Coronary artery (tissue), 2 donors: ENCODE results near the gene SLC36A1.

ENCODE experiments used
- DNase-seq: peaks from one replicate; pipeline ENCODE4 v3.0.0-alpha.2; 2017; ENCODE audit warnings: low spot score
- H3K27ac ChIP-seq, 2 donors: fragments of 200-600 bp; sonication (generic); one replicate each; pipeline ENCODE4 v1.5.1; 2016 to 2019
- H3K4me3 ChIP-seq: fragments of 200-600 bp; sonication (generic); 2 replicates; pipeline ENCODE4 v1.5.1; 2016; ENCODE audit warnings: mild to moderate bottlenecking, moderate library complexity
- TF ChIP-seq, protein P1 (sequence below): fragments of 200-600 bp; sonication (generic); IDR thresholded peaks from one replicate; pipeline ENCODE4 v1.5.1; 2019; ENCODE audit warnings: antibody characterized with exemption

The SLC36A1 gene

DNA sequence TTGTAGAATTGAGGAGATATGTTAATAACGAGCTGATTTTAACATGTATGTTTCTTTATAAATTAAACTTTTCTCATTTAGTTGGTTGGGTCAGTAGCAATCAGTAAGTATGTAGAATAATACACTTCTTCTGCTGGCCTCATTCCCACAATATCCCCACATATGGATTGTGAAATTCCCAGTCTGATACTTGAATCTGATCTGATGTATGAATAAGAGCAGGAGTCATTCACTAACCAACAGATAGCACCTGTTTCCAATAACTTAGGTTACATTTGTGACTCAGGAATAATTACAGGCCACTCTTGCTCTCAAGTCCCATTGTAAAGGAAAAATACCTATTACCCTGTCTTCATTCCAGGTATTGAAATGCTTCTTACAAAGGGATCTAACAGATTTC lies 23.9 kb downstream of the SLC36A1 start:
- Histone ChIP-seq H3K4me3 (no peak overlapping the region), H3K27ac (no peak overlapping the region)
- DNase-seq, result no peak
- TF ChIP-seq, protein P1, sequence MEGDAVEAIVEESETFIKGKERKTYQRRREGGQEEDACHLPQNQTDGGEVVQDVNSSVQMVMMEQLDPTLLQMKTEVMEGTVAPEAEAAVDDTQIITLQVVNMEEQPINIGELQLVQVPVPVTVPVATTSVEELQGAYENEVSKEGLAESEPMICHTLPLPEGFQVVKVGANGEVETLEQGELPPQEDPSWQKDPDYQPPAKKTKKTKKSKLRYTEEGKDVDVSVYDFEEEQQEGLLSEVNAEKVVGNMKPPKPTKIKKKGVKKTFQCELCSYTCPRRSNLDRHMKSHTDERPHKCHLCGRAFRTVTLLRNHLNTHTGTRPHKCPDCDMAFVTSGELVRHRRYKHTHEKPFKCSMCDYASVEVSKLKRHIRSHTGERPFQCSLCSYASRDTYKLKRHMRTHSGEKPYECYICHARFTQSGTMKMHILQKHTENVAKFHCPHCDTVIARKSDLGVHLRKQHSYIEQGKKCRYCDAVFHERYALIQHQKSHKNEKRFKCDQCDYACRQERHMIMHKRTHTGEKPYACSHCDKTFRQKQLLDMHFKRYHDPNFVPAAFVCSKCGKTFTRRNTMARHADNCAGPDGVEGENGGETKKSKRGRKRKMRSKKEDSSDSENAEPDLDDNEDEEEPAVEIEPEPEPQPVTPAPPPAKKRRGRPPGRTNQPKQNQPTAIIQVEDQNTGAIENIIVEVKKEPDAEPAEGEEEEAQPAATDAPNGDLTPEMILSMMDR, result no peak

DNA sequence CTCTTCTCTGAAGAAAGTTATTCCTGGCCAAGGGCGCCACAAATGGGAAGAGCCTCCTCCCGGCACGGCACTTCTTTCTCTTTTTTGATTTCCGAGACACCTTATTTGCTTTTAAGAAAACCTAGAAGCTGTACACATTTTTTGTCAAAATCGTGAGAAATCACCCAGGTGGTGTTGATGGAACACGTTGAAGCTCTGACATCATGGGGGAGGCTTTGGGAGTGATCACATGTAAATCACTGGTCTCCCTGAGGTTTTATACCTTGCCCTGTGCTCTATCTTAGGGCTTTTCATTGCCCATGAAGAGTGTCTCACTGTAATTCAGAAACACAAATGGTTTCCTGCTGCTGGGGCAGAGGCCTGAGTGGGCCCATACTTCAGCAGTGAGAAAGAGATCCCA lies 27.4 kb downstream of the SLC36A1 start:
- Histone ChIP-seq H3K27ac (no peak overlapping the region), H3K4me3 (no peak overlapping the region)
- no peak for DNase-seq
- TF ChIP-seq, protein P1, result no peak

DNA sequence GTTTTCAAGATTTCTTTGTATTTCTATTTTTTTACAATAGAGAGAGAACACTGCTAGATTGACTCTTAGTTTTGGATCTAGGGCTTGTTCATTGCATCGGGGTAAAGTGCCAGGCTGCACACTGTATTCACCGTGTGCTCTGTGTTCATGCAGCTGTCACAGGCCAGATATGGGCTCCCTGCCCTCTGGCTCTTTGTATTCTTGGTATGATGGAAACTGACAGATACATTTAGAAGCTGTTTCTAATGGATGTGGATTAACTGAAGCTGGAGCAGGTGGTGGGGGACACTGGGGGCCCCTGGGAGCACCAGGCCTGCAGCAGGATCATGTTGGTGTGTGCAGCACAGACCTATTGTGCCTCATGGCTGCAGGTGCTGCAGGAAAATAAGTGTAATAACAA lies 28.0 kb downstream of the SLC36A1 start:
- TF ChIP-seq, protein P1, result no peak
- no peak for DNase-seq
- no peak overlapping the region for H3K4me3 ChIP-seq
- H3K27ac ChIP-seq, result no peak overlapping the region

DNA sequence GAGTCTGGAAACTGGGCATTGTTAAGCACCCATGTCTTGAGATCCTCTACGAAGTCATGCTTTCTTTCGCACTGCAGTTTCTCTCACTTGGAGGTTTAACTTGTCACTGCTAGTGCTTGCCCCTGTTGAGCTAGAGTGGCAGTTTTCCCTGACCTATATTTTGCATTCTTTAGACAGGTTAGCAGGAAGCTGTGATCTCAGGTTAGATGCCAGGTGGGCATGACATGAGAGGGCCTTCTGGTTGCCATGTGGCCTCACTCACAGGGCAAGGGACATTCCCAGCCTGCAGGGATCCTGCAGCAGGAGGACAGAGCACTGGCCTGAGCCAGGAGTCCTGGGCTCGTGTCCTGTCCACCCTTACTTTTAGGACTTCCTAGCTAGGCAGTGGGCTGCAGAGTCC lies 28.6 kb downstream of the SLC36A1 start:
- H3K4me3 ChIP-seq, result no peak overlapping the region
- TF ChIP-seq, protein P1, result no peak
- H3K27ac ChIP-seq, result no peak overlapping the region
- DNase-seq, result no peak

DNA sequence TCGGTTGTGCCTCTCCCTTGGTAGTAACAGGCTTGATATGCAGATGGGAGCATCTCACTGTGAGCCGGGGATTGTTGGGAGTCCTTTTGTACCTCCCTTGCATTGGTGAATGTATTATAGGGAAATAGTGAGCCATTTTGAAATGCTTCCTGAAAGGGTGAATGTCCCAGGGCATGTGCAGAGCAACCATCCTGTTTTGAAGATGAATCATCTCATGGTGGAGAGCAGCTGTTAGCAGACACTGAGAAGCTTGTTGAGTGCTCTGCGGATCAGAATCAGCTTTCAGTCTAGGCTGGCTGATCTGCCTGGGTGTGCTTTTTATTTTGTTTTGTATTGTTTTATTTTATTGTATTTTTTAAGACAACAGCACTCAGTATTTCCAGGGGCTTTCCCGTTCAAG lies 29.7 kb downstream of the SLC36A1 start:
- no peak overlapping the region for H3K4me3 ChIP-seq
- H3K27ac ChIP-seq, result no peak overlapping the region
- DNase-seq, result no peak
- TF ChIP-seq, protein P1, result no peak

DNA sequence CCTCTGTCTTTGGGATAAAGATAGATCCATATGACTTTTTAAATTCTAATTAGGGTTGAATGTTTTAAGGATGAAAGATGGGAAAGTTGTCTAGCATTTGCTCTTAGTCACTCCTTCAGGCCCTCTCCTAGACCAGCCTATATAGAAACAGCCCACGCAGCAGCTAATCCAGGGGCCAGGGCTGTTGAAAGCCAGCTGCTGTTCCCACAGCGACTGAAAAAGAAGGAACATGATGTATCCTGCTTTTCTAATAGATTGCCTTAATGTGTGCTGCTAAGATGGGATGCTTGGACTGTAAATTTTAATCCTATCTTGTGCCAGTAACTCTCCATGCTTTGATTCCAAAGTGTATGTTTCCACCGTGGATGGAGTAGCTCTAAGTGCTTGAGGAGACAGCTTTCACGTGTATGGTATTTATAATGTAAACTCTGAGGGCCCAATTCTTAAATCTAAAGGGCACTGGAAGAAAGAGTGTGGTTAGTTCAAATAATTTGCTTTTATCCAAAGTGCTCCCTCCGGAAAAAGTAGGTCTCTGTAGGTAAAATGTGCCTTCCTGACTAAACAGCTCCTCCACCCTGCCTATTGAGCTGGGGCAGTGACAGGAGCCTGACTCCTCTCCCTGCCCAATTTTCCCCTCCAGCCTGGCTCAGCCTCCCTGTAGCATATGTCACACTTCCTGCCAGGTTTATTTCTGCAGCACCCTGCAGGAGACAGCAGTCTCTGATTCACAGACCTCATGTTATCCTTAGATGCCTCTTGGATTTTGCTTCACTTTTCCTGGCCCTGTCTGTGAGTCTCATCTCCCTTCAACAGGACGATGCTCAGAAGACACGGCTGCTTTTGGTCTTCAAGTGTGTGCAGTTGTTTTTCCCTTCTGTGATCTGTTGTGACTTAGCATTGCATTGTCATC lies 33.2 kb downstream of the SLC36A1 start:
- H3K4me3 ChIP-seq, result no peak overlapping the region
- no peak for DNase-seq
- H3K27ac ChIP-seq, result peak overlapping the region in 1 of 2 donors; percentile 58
- TF ChIP-seq, protein P1, result no peak

DNA sequence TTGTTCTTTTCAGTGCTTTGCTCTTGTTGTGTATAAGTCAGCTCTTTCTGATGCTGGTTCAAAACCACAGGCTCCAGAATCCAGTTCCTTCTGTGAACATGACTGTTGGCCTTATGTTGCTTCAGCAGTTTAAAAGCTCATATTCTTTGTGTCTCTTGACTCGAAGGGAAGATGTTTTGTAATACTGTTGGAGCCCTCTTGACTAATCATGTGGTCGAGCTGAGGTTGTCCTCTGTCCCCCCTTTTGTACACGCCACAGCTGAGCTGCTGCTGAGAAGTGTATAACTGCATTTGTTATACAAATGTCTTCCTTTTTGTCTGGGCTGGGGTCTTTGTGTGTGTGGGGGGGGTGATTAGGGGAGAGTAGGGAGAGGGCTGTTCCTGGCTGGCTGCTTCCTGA lies 35.8 kb downstream of the SLC36A1 start:
- TF ChIP-seq, protein P1, result no peak
- H3K4me3 ChIP-seq, result no peak overlapping the region
- H3K27ac ChIP-seq, result peak overlapping the region in 1 of 2 donors; percentile 54
- no peak for DNase-seq
